ENCODE results near the gene ZNF195.
"Not testable (repeated sequence)": the region's sequence is repeated elsewhere in the genome, so short reads cannot be mapped to it uniquely, and the experiment has no call there.

Gene ZNF195

DNA sequence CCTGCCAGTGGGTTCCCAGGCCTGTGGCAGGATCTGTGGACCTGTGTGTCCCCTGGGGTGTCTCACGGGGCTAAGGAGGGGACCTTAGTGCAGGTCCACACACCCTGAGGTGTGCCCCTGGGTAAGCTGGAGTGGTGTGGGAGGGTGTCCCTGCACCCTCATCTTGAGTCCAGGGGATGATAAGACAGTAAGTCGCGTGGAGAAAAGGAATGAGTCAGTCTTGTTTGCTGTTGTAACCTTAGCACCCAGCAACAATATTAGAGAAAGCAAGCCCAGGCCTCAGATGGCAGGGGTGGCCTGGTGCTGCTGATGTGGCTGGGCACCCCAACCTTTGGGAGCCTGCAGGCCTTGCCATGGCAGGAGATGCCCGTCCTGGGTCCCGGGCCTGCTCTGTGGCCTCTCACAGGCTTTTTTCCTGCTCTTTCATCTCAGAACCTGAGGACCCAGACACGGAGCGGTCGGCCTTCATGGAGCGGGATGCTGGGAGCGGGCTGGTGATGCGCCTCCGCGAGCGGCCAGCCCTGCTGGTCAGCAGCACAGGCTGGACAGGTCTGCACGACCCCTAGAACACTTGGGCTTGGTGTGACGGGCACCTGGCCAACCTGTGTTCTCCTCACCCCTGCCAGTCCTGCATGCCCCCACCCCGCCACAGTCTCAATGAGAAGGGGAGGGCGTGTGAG, 23.4 kb upstream of the ZNF195 start:
- DNase-seq (ENCODE audit: low spot score), result not testable (repeated sequence)

DNA sequence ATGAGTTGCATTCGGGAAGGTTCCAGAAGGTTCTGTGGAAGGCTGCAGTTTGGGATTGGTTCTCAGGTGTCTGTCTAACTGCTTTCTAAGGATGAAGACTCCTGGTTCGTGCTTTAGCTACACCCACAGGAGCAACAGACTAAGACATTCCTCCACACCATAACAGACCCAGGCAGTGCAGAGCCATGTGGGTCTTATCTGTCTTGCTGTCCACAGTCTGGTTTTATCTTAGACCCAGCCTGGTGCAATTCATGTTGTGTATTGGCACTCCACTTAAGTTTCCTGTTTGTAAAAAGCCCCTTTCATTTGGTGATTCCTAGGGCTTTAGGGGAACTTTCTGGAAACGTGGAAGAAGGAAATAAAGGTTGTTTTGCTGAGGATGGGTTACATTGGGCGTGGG, 22.1 kb upstream of the ZNF195 start:
- not testable (repeated sequence) for DNase-seq (ENCODE audit: low spot score)

DNA sequence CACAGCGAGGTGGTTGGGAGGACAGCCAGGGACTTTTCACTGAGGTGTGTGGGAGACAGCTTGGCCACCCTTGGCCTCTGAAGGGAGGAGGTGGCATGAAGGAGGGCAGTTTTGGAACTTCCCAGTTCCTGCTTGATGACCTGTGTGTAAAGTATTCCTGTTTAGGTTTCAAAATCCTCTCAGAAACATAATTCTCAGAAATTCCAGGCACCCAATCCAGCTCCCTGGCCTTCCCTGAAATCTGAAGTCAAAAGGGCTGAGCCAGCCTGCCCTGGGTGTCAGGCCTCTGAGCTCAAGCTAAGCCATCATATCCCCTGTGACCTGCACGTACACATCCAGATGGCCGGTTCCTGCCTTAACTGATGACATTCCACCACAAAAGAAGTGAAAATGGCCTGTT, 19.6 kb upstream of the ZNF195 start:
- DNase-seq (ENCODE audit: low spot score), result not testable (repeated sequence)

DNA sequence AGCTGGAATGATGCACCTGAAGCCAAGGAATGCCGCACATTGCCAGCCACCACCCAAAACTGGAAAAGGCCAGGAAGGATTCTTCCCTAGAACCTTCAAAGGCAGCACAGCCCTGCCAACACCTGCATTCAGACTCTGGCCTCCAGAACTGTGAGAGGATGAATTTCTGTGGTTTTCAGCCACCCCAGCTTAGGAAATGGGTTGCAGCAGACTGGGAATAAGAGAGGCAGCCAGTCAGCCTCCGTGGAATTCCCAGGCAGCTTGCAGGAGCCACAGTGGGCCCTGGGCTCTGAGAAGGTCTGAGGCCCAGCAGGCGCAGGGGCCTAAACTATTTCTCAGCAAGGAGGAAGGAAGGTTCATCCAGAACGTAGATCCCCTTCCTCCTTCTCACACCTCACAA, 19.2 kb upstream of the ZNF195 start:
- not testable (repeated sequence) for DNase-seq (ENCODE audit: low spot score)

DNA sequence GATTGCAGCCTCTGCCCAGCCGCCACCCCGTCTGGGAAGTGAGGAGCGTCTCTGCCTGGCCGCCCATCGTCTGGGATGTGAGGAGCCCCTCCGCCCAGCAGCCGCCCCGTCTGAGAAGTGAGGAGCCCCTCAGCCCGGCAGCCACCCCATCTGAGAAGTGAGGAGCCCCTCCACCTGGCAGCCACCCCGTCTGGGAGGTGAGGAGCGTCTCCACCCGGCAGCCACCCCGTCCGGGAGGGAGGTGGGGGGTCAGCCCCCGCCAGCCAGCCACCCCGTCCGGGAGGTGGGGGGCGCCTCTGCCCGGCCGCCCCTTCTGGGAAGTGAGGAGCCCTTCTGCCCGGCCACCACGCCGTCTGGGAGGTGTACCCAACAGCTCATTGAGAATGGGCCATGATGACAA, 18.3 kb upstream of the ZNF195 start:
- not testable (repeated sequence) for DNase-seq (ENCODE audit: low spot score)

DNA sequence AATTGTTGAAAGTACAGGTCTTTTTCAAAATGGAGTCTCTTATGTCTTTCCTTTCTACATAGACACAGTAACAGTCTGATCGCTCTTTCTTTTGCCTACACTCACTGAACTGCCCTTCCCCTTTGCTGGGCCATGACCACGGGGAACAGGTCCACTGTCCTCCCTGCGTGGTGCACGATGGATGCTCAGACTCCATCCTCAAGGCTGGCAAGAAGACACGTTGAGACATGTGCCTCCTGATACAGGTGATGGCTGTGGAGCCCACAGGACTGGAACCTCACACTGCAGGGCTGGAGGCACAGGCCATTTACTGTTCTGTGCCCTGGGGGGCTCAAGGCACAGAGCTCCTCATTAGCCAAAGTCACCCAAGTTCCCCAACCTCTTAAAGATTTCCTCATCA, 16.5 kb upstream of the ZNF195 start:
- not testable (repeated sequence) for DNase-seq (ENCODE audit: low spot score)

DNA sequence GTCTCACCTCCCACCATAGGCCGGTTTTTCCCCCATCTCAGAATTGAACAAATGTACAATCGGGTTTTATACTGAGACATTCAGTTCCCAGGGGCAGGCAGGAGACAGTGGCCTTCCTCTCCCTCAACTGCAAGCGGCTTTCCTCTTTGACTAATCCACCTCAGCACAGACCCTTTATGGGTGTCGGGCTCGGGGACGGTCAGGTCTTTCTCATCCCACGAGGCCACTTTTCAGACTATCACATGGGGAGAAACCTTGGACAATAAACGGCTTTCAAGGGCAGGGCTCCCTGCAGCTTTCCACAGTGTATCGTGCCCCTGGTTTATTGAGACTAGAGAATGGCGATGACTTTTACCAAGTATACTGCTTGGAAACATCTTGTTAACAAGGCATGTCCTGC, 16.0 kb upstream of the ZNF195 start:
- not testable (repeated sequence) for DNase-seq (ENCODE audit: low spot score)

DNA sequence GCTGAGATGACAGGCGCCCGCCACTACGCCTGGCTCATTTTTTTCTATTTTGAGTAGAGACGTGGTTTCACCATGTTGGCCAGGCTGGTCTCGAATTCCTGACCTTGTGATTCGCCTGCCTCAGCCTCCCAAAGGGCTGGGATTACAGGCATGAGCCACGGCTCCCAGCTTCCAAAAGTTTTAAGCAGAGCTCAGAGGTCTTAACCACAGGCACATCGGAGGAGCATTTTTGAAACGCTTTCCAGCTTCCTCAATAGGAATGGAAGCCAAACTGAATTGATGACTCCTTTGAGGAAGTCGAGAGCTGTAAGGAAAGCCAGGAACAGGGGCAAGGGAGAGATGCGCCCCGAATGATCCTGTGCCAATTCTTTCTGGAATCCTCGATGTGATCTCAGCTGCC, 14.5 kb upstream of the ZNF195 start:
- DNase-seq (ENCODE audit: low spot score), result not testable (repeated sequence)

DNA sequence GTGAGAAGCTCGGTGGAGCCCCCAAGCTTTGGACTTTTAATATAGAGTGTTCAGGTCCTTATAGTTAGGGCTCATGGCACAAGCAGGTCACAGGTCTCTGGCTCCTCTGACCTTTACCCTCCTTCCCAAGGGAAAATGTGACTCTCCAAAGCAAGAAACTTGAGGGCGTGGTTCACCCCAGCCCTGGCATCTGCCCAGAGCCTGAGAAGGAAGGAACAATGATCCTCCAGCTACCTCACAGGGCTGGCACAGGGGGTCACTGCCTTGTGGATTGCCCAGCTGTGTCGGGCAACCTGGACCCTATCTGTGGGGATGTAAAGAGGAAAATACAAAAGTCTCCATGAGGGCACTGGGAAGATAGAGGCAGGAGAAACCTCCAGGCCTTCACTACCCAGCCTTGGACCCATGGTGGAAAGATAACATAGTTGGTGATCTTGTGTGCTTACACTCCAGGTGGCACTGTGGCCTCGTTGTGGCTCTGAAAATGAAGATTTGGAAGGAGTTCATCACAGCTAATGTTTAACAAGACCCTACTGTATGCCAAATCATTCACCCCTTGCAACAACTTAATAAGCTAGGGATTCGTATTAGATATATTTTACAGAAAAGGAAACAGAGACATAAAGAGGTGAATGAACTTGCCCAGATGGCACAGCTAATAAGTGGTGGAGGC, 3.8 kb upstream of the ZNF195 start:
- no peak for DNase-seq (ENCODE audit: low spot score)

DNA sequence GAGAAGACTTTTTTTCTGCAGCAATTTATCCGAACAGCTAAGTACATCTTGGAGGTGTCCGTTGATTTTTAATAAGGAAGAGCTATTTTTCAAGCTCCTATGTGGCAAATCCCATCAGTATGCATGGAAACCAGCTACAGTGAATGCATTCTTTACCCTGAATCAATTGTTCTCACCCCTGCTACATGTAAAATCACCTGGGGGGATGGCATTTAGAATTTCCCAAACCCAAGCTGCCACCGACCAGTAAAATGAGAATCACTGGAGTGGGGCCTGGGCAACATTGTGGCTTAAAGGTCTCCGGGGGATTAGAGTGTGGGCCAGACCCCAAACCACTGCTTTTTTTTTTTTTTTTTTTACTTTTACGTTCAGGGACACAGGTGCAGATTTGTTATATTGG, 2.8 kb upstream of the ZNF195 start:
- no peak for DNase-seq (ENCODE audit: low spot score)

DNA sequence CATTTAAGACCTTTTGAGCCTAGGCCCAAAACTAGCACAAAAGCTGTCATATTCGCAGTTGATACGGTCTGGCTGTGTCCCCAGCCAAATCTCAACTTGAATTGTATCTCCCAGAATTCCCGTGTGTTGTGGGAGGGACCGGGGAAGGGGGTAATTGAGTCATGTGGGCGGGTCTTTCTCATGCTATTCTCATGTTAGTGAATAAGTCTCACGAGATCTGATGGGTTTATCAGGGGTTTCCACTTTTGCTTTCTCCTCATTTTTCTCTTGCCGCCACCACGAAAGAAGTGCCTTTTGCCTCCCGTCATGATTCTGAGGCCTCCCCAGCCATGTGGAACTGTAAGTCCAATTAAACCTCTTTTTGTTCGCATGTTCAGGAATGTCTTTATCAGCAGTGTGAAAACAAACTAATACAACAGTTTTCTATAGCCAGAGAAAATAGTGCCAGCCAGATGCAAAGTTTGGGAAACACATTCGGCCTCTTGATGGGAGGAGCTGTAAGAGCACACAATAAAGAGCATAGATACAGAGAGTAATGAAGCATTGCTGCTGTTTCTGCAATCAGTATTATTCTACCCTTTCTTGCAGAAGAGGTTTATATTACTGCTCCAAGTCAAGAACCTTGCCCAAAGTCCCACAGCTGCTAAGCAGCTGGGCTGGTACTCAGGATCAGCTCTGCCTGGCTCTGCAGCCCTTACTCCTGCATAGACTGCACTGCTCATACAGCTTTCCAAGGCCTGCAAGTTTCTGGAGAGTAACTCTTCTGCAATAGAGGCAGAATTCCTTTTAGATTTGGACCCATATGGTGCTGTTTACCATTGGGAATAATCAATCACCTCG, 2.0 kb upstream of the ZNF195 start:
- no peak for DNase-seq (ENCODE audit: low spot score)

DNA sequence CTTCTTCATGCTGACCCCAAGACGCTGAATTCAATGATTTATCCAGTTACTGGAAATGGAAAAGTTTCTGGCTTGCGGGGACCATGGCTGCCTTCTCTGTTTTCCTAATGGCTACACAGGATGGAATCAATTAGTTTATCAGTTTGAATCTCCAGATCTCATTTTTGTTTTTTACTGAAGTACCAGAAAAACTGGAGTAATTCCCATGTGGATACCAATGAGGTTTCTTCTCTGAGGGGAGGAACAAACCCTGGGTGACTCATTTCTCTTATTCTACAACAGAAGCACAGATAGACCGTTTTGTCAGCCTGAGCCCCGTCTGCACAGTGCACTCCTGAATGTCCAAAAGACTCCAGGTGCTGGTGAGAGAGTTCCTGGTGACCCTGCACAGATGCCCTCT, 3.4 kb downstream of the ZNF195 start:
- DNase-seq (ENCODE audit: low spot score), result no peak

DNA sequence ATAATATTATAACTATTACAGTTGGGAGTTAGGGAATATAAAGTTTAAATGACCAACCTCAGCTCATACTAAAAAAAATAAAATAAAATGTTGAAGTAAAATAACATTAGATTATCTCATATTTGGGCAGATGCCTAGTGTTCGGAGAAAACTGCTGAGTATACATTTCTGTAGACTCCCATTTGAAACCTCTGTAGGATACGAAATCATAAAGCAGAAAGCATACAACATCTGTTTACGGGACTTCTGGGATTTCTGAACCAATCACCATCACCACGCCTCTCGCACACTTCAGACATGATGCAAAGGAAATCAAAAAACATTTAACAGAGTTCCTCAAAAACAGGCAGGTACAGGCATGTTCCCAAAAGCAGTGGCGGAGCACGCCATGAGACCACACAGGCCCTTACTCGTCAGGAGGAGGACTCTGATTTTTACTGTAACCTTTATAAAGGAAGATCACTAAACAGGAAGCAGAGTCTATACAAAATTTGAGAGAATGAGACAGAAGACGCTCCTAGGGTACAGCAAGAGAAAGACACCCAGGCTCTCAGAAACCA, 8.6 kb downstream of the ZNF195 start:
- no peak for DNase-seq (ENCODE audit: low spot score)

DNA sequence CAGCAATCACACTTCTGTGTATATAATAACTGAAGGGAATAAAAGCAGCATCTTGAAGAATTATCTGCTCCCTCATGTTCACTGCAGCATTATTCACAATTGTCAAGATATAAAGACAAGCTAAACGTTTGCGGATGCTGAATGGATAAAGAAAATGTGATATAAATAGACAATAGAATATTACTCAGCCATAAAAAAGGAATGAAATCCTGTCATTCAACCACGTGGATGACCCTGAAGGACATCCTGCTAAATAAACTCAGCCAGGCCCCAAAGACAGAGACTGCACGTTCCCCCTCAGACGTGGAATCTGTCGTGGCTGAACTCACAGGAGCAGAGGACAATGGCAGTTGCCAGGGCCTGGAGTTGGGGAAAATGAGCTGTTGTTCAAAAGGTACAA, 9.6 kb downstream of the ZNF195 start:
- DNase-seq (ENCODE audit: low spot score), result no peak

DNA sequence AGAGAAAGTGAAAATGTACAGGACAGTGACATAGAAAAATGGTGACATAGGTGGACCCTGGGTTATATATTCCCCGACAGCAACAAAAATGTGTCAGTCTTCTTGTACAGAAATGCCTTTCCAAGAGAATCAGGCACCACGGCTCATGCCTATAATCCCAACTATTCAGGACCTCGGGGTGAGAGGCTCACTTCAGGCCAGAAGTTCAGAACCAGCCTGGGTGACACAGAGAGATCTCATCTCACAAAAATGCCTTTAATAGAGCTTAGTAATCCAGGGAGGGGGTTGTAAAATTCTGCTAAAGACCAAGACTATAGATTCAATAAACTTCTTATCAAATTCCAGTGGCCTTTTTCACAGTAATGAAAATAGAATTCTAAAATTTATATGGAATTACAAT, 10.7 kb downstream of the ZNF195 start:
- DNase-seq (ENCODE audit: low spot score), result no peak

DNA sequence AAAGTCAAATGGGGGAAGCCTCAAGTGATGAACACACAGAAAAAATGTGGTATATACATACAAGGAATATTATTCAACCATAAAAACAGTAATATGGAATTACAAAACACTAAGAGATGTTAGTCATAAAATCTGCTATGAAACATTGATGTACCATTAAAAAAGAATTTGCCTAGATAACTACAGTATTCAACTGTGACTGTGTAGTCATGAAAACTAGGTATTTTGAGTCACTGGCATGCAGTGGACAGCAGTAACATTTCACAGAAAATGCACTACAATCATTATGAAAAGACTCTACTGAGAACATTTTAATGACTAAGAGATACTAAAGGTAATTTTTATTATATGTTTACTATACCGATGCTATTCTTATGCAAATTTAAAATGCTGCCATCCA, 11.7 kb downstream of the ZNF195 start:
- DNase-seq (ENCODE audit: low spot score), result no peak

DNA sequence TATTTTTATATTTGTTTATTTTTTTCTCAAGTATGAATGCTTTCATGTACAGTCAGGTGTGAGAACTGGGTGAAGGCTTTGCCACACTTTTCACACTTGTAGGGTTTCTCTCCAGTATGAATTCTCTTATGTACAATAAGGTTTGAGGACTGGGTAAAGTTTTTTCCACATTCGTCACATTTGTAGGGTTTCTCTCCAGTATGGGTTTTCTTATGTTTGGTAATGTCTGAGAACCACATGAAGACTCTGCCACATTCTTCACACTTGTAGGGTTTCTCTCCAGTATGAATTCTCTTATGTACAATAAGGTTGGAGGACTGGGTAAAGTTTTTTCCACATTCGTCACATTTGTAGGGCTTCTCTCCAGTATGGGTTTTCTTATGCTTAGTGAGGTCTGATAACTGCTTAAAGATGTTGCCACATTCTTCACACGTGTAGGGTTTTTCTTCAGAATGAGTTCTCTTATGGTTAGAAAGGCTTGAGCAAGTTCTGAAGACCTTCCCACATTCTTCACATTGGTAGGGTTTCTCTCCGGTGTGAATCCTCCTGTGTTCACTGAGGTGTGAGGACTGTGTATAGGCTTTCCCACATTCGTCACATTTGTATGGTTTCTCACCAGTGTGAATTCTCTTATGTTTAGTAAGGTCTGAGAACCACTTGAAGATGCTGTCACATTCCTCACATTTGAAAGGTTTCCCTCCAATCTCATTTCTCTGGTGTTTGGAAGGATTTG, 19.7 kb downstream of the ZNF195 start:
- no peak for DNase-seq (ENCODE audit: low spot score)

DNA sequence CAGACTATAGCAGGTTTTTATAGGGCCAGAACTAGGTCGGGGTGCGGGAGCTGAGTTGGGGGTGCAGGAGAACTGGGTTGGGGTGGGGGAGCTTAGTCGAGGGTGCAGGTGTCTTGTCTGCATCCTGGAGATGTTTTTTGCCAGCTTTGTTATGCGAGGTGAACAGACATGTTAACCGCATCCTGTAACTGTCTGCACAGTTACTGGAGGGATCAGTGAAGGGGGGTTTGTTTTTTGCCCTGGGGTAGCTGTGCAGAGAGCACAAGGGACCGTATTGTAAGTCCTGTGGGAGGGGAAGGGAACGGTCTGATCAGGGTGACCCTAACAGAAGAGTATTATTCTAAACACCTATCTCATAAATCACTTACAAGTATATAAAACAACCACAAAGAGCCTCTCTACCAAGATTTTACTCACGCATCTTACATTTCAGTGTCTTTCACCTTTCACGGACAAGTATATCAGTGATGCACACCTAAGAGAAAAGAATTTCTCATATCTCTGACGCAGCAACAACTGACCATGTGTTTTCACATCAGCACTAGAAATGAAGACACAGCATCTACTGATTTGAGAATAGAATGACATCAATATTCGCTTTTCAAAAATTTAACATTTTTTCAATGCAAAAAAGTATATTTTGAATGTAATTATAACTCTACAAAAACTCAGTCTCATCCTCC, 20.8 kb downstream of the ZNF195 start:
- no peak for DNase-seq (ENCODE audit: low spot score)

DNA sequence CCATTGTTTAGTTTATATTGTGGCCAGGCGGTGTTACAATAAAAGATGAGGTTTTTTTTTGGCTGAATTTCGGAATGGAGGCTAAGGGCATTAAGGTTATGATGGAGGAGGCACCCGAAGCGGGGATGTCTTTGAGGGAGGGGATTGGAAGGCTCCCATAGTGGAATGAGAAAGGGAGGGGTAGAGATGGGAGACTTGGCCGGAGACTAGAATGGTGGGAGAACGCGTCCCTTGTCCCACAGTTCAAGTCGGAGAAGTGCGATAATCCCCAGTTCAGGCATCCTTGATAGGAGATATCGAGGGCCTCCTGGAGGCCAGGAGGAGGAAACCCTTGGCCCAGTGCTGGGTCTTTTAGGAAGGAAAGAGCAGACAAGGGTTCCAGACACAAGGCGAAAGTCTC, 21.6 kb downstream of the ZNF195 start:
- DNase-seq (ENCODE audit: low spot score), result no peak

DNA sequence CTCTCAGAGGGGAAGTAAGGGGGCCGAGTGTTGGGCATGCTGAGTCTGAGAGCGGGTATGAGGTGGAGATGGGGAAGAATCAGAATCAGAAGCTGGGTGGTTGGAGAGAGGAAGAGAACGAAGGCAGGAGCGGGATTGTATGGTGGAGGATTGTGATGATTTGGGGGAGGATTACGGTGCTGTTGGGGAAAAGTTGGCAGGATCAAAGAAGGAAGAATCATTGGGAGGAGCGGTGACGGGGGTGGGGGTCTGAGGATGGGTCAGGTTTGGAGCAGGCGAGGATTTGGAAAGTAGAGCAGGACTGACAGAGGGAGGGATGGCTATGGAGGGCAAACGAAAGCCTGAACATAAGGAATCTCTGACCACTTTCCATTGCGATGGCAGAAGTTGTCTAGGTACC, 22.1 kb downstream of the ZNF195 start:
- DNase-seq (ENCODE audit: low spot score), result no peak

DNA sequence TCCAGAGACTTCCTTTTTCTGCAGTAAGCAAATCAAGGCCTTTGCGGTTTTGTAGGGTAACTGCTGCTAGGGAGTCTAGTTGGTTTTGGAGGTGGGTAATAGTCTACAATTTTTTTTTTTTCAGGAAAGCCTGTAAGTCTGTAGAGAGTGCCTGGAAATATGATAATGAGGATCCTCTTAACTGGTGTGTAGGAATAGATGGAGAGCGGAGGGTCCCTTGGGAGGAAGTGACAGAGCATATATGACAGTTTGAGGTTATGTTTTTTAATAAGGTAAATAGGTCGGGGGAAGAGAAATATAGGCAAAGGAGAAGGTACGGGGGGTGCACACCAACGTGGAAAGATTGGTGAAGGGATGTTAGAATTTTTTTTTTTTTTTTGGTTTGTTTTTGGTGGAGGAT, 25.9 kb downstream of the ZNF195 start:
- DNase-seq (ENCODE audit: low spot score), result no peak

DNA sequence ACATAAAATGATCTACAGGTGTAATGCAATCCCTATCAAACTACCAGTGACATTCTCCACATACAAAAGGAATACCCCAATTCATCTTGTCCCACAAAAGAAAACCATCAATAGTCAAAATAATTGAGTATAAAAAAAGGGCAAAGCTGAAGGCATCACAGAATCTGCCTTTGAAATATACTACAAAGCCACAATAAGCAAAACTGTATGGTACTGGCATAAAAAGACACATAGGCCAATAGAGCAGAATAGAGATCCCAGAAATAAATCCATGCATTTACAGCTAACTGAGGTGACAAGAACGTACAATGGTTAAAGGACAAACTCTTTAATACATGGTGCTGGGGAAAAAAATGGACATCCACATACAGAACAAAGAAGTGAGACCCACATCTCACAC, 31.8 kb downstream of the ZNF195 start:
- DNase-seq (ENCODE audit: low spot score), result no peak

All from NAMALWA (cell line).